ENCODE measurements around the gene PCYT2.

DNA sequence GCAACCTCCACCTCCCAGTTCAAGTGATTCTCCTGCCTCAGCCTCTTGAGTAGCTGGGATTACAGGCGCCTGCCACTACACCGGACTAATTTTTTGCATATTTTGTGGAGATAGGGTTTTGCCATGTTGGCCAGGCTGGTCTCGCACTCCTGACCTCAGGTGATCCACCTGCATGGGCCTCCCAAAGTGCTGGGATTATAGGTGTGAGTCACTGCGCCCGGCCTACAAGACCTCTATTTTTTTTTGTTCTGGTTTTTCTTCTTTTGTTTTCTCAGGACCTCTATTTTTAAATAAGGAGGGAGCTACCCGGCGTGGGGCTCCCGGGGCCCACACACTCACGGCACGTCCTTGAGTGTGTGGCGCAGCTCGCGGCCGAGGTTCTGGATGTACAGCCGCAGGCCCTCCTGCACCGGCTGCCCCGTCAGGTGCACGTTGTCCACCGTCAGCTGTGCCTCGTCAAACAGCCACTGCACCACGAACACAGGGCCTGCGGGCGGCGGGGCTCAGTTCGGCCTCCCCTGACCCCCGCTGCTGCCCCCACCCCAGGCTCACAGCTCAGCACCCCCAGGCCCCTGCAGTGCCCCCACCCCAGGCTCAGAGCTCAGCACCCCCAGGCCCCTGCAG lies 44.0 kb upstream of the PCYT2 start:
- TF ChIP-seq EP300 (IDR thresholded peaks at IDR 0.05) (no peak), POLR2A (IDR thresholded peaks at IDR 0.05) (no peak), POLR2AphosphoS5 (IDR thresholded peaks at IDR 0.05) (no peak)
- TF ChIP-seq, protein P1, sequence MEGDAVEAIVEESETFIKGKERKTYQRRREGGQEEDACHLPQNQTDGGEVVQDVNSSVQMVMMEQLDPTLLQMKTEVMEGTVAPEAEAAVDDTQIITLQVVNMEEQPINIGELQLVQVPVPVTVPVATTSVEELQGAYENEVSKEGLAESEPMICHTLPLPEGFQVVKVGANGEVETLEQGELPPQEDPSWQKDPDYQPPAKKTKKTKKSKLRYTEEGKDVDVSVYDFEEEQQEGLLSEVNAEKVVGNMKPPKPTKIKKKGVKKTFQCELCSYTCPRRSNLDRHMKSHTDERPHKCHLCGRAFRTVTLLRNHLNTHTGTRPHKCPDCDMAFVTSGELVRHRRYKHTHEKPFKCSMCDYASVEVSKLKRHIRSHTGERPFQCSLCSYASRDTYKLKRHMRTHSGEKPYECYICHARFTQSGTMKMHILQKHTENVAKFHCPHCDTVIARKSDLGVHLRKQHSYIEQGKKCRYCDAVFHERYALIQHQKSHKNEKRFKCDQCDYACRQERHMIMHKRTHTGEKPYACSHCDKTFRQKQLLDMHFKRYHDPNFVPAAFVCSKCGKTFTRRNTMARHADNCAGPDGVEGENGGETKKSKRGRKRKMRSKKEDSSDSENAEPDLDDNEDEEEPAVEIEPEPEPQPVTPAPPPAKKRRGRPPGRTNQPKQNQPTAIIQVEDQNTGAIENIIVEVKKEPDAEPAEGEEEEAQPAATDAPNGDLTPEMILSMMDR (IDR thresholded peaks at IDR 0.05): no peak
